CD8-positive, alpha-beta memory T cell (primary cell): ENCODE data around the gene PSD. TPM values are rescaled to one million over a fixed set of nuclear protein-coding genes. Genes with fewer than 3 reads are reported as not detected.

Source experiments
- CTCF ChIA-PET: fragments of 350-600 bp; sonication (Branson Sonifier 250); formaldehyde crosslinking; loops from one replicate; lab custom pipeline; 2021; ENCODE audit warnings: antibody characterized with exemption; lab: Charles Lee
- POLR2A ChIA-PET: fragments of 350-600 bp; sonication (Branson Sonifier 250); formaldehyde crosslinking; loops from one replicate; lab custom pipeline; 2021; ENCODE audit warnings: antibody characterized with exemption; lab: Charles Lee
- DNase-seq, 5 donors: peaks; one replicate each; pipeline versions ENCODE4 v3.0.0 to v3.0.0-alpha.2; 2020 to 2022; ENCODE audit warnings: mixed read lengths in 1 of 5
- H3K27ac ChIP-seq: one replicate; pipeline ENCODE4 v1.7.0; 2013; ENCODE audit warnings: low read depth, mild to moderate bottlenecking, low read length, moderate library complexity
- H3K27me3 ChIP-seq: 2 replicates; pipeline ENCODE4 v1.7.0; 2013; ENCODE audit warnings: low read length, mild to moderate bottlenecking; ENCODE audit not compliant: insufficient read depth, poor library complexity, severe bottlenecking
- H3K36me3 ChIP-seq: 2 replicates; pipeline ENCODE4 v1.7.0; 2013; ENCODE audit warnings: mild to moderate bottlenecking, low read length, moderate library complexity; ENCODE audit not compliant: insufficient read depth
- H3K4me1 ChIP-seq: 2 replicates; pipeline ENCODE4 v1.7.0; 2013; ENCODE audit warnings: mild to moderate bottlenecking, low read length, moderate library complexity; ENCODE audit not compliant: insufficient read depth
- H3K4me3 ChIP-seq: 2 replicates; pipeline ENCODE4 v1.7.0; 2013; ENCODE audit warnings: mild to moderate bottlenecking, low read length
- H3K9me3 ChIP-seq: 2 replicates; pipeline ENCODE4 v1.7.0; 2013; ENCODE audit warnings: mild to moderate bottlenecking, low read length
- H3K27ac Mint-ChIP-seq, 8 donors: one replicate each; pipeline ENCODE4 v1.8.0; 2020 to 2021; ENCODE audit warnings: mixed read lengths in 8 of 8, mild to moderate bottlenecking in 6 of 8, inconsistent platforms in 3 of 8, moderate library complexity in 3 of 8
- H3K27me3 Mint-ChIP-seq, 2 donors: one replicate each; pipeline ENCODE4 v1.8.0; 2020 to 2021; ENCODE audit warnings: mixed read lengths in 2 of 2, mild to moderate bottlenecking in 1 of 2, moderate library complexity in 1 of 2
- H3K36me3 Mint-ChIP-seq, 3 donors: one replicate each; pipeline ENCODE4 v1.8.0; 2020 to 2021; ENCODE audit warnings: mixed read lengths in 3 of 3, inconsistent platforms in 1 of 3, mild to moderate bottlenecking in 1 of 3
- H3K4me1 Mint-ChIP-seq, 3 donors: one replicate each; pipeline ENCODE4 v1.8.0; 2020 to 2021; ENCODE audit warnings: mixed read lengths in 3 of 3, inconsistent platforms in 1 of 3, mild to moderate bottlenecking in 1 of 3
- H3K4me3 Mint-ChIP-seq, 7 donors: one replicate each; pipeline ENCODE4 v1.8.0; 2020 to 2021; ENCODE audit warnings: mixed read lengths in 7 of 7, mild to moderate bottlenecking in 6 of 7, moderate library complexity in 4 of 7, inconsistent platforms in 2 of 7
- H3K9me3 Mint-ChIP-seq, 5 donors: one replicate each; pipeline ENCODE4 v1.8.0; 2020 to 2022; ENCODE audit warnings: mixed read lengths in 5 of 5, mild to moderate bottlenecking in 3 of 5, moderate library complexity in 2 of 5, inconsistent platforms in 1 of 5
- polyA plus RNA-seq: library from polyadenylated mRNA; unstranded; fragments of 300-500 nt; fragmentation: Illumina TruSeq; gene quantifications from one replicate; pipeline ENCODE4 v1.2.3, GENCODE V29; 2021
- total RNA-seq, 2 experiments: library from RNA; stranded (reverse); gene quantifications; one replicate each; pipeline ENCODE4 v1.2.3, GENCODE V29; 2021

The PSD gene
- total and polyA plus RNA-seq, 3 experiments from 2014 or later = 1.9 to 3.2 (median 2.5) TPM

GRCh38 chr10:102419269-102420180, 940 bp upstream of the PSD start:
- H3K27me3 Mint-ChIP-seq = peaks cover 21 to 29% of the 10 kb centered on the region in 2 donors
- peaks cover 20 to 49% (median 29%) of the 10 kb centered on the region in 3 donors for H3K4me1 Mint-ChIP-seq
- DNase-seq = peak; percentile 53 to 83 (median 62)
- Histone ChIP-seq H3K9me3 (no peaks in the 10 kb centered on the region), H3K4me3 (peak overlapping the region; percentile 95), H3K27ac (no peak overlapping the region), H3K36me3 (peaks cover 7% of the 10 kb centered on the region), H3K4me1 (peaks cover 35% of the 10 kb centered on the region), H3K27me3 (peaks cover 2% of the 10 kb centered on the region)
- ChIA-PET POLR2A (interaction anchor here (0.6 to 5.6 kb wide), 6 partner anchors 10 to 34 kb away, joined by 5 to 45 read pairs (median 20); partner anchors contain the start of genes C10orf95, CUEDC2 and NFKB2), CTCF (interaction anchor here (0.8 to 4.1 kb wide), 10 partner anchors 11 to 189 kb away, joined by 3 to 37 read pairs (median 6); partner anchors contain the start of genes C10orf95, CUEDC2 and NFKB2)
- H3K4me3 Mint-ChIP-seq = peak overlapping the region; percentile 92 to 99 (median 99)
- H3K9me3 Mint-ChIP-seq = no peaks in the 10 kb centered on the region
- H3K27ac Mint-ChIP-seq = peak overlapping the region in 2 of 8 donors; percentile 59 to 89
- peaks cover 0 to 23% (median 0%) of the 10 kb centered on the region in 3 donors for H3K36me3 Mint-ChIP-seq

GRCh38 chr10:102416695-102417094, 1.9 kb downstream of the PSD start:
- Mint-ChIP-seq H3K27me3 (peaks cover 32 to 53% of the 10 kb centered on the region in 2 donors), H3K9me3 (no peaks in the 10 kb centered on the region), H3K4me1 (peaks cover 23 to 36% (median 27%) of the 10 kb centered on the region in 3 donors), H3K27ac (no peak overlapping the region), H3K36me3 (peaks cover 0 to 6% (median 0%) of the 10 kb centered on the region in 3 donors), H3K4me3 (peak overlapping the region in 1 of 7 donors; percentile 83)
- H3K27me3 ChIP-seq = peaks cover 15% of the 10 kb centered on the region
- no peak overlapping the region for H3K27ac ChIP-seq
- POLR2A ChIA-PET = no interaction called here
- no peak for DNase-seq
- no peaks in the 10 kb centered on the region for H3K9me3 ChIP-seq
- no peak overlapping the region for H3K4me3 ChIP-seq
- H3K36me3 ChIP-seq = no peaks in the 10 kb centered on the region
- CTCF ChIA-PET = interaction anchor here (1.8 kb wide), 1 partner anchor 17 kb away, joined by 5 read pairs; no protein-coding TSS in a partner anchor
- peaks cover 23% of the 10 kb centered on the region for H3K4me1 ChIP-seq

- POLR2A ChIA-PET = no interaction called here
- Mint-ChIP-seq H3K4me3 (peak overlapping the region in 1 of 7 donors; percentile 41), H3K4me1 (peaks cover 25 to 38% (median 29%) of the 10 kb centered on the region in 3 donors), H3K27ac (no peak overlapping the region), H3K27me3 (peaks cover 34 to 57% of the 10 kb centered on the region in 2 donors), H3K36me3 (peaks cover 0 to 6% (median 0%) of the 10 kb centered on the region in 3 donors), H3K9me3 (no peaks in the 10 kb centered on the region)
- DNase-seq = no peak
- no peak overlapping the region for H3K4me3 ChIP-seq
- H3K4me1 ChIP-seq = peaks cover 23% of the 10 kb centered on the region
- peaks cover 19% of the 10 kb centered on the region for H3K27me3 ChIP-seq
- H3K9me3 ChIP-seq = no peaks in the 10 kb centered on the region
- H3K36me3 ChIP-seq = no peaks in the 10 kb centered on the region
- CTCF ChIA-PET = interaction anchor here (1.1 to 1.6 kb wide), 3 partner anchors 17 to 62 kb away, joined by 3 to 10 read pairs (median 6); no protein-coding TSS in a partner anchor
- H3K27ac ChIP-seq = no peak overlapping the region
These were observed 2.3 kb downstream of the PSD start for GRCh38 chr10:102416283-102416682.

- H3K27me3 ChIP-seq = peaks cover 31% of the 10 kb centered on the region
- no peak overlapping the region for H3K4me3 ChIP-seq
- H3K27ac Mint-ChIP-seq = no peak overlapping the region
- H3K27ac ChIP-seq = no peak overlapping the region
- H3K4me1 Mint-ChIP-seq = peaks cover 17 to 36% (median 24%) of the 10 kb centered on the region in 3 donors
- POLR2A ChIA-PET = no interaction called here
- H3K9me3 ChIP-seq = no peaks in the 10 kb centered on the region
- H3K27me3 Mint-ChIP-seq = peaks cover 39 to 67% of the 10 kb centered on the region in 2 donors
- no peak for DNase-seq
- CTCF ChIA-PET = interaction anchor here (1.1 to 1.6 kb wide), 5 partner anchors 10 to 184 kb away, joined by 3 to 10 read pairs (median 6); no protein-coding TSS in a partner anchor
- H3K4me3 Mint-ChIP-seq = no peak overlapping the region
- H3K36me3 Mint-ChIP-seq = no peaks in the 10 kb centered on the region
- peaks cover 21% of the 10 kb centered on the region for H3K4me1 ChIP-seq
- H3K9me3 Mint-ChIP-seq = no peaks in the 10 kb centered on the region
- no peaks in the 10 kb centered on the region for H3K36me3 ChIP-seq
These were observed 3.8 kb downstream of the PSD start for GRCh38 chr10:102414749-102415148.

- Histone ChIP-seq H3K27me3 (peaks cover 33% of the 10 kb centered on the region), H3K4me3 (no peak overlapping the region), H3K9me3 (no peaks in the 10 kb centered on the region), H3K27ac (no peak overlapping the region), H3K36me3 (no peaks in the 10 kb centered on the region), H3K4me1 (peaks cover 19% of the 10 kb centered on the region)
- CTCF ChIA-PET = interaction anchor here (1.2 to 3.0 kb wide), 3 partner anchors 11 to 20 kb away, joined by 6 to 20 read pairs (median 6); no protein-coding TSS in a partner anchor
- H3K9me3 Mint-ChIP-seq = no peaks in the 10 kb centered on the region
- H3K4me1 Mint-ChIP-seq = peaks cover 16 to 34% (median 23%) of the 10 kb centered on the region in 3 donors
- no peak for DNase-seq
- no peaks in the 10 kb centered on the region for H3K36me3 Mint-ChIP-seq
- no peak overlapping the region for H3K27ac Mint-ChIP-seq
- POLR2A ChIA-PET = no interaction called here
- H3K4me3 Mint-ChIP-seq = no peak overlapping the region
- H3K27me3 Mint-ChIP-seq = peaks cover 42 to 72% of the 10 kb centered on the region in 2 donors
These were observed 4.6 kb downstream of the PSD start for GRCh38 chr10:102413806-102414561.

- CTCF ChIA-PET = interaction anchor here (1.2 to 3.0 kb wide), 2 partner anchors 15 to 19 kb away, joined by 6 to 20 read pairs; no protein-coding TSS in a partner anchor
- peak overlapping the region in 1 of 7 donors; percentile 69 for H3K4me3 Mint-ChIP-seq
- H3K27ac Mint-ChIP-seq = peak overlapping the region in 2 of 8 donors; percentile 41 to 53
- DNase-seq = peak in 2 of 5 donors; percentile 43 to 68
- Histone ChIP-seq H3K27ac (no peak overlapping the region), H3K4me1 (peaks cover 21% of the 10 kb centered on the region), H3K9me3 (no peaks in the 10 kb centered on the region), H3K27me3 (peaks cover 35% of the 10 kb centered on the region), H3K4me3 (no peak overlapping the region), H3K36me3 (no peaks in the 10 kb centered on the region)
- peaks cover 16 to 33% (median 25%) of the 10 kb centered on the region in 3 donors for H3K4me1 Mint-ChIP-seq
- no peaks in the 10 kb centered on the region for H3K9me3 Mint-ChIP-seq
- POLR2A ChIA-PET = interaction anchor here (0.5 kb wide), 1 partner anchor 224 kb away, joined by 3 read pairs; no protein-coding TSS in a partner anchor
- H3K36me3 Mint-ChIP-seq = no peaks in the 10 kb centered on the region
- H3K27me3 Mint-ChIP-seq = peaks cover 44 to 74% of the 10 kb centered on the region in 2 donors
These were observed 5.4 kb downstream of the PSD start for GRCh38 chr10:102413053-102413705.

GRCh38 chr10:102412293-102412692, 6.3 kb downstream of the PSD start:
- peak overlapping the region in 1 of 7 donors; percentile 48 for H3K4me3 Mint-ChIP-seq
- Histone ChIP-seq H3K27me3 (peaks cover 37% of the 10 kb centered on the region), H3K27ac (no peak overlapping the region), H3K4me3 (no peak overlapping the region), H3K4me1 (peaks cover 21% of the 10 kb centered on the region), H3K9me3 (no peaks in the 10 kb centered on the region), H3K36me3 (no peaks in the 10 kb centered on the region)
- ChIA-PET POLR2A (interaction anchor here (0.5 to 1.4 kb wide), 2 partner anchors 8 to 223 kb away, joined by 3 to 5 read pairs; partner anchors contain the start of gene FBXL15), CTCF (interaction anchor here (3.0 kb wide), 1 partner anchor 14 kb away, joined by 20 read pairs; no protein-coding TSS in a partner anchor)
- peaks cover 16 to 33% (median 27%) of the 10 kb centered on the region in 3 donors for H3K4me1 Mint-ChIP-seq
- H3K36me3 Mint-ChIP-seq = no peaks in the 10 kb centered on the region
- no peak overlapping the region for H3K27ac Mint-ChIP-seq
- peak in 1 of 5 donors; percentile 38 for DNase-seq
- peaks cover 36 to 68% of the 10 kb centered on the region in 2 donors for H3K27me3 Mint-ChIP-seq
- no peaks in the 10 kb centered on the region for H3K9me3 Mint-ChIP-seq
